Neural cell (in vitro differentiated cells): ENCODE data around the gene SMC5. TPM values are rescaled to one million over a fixed set of nuclear protein-coding genes. Genes with fewer than 3 reads are reported as not detected.

ENCODE experiments used
- H2AFZ ChIP-seq: fragments of 200-600, 300-800 bp; sonication (generic), shearing (Covaris generic); 2 replicates; pipeline ENCODE4 v1.6.0; 2014; ENCODE audit warnings: low read depth, mild to moderate bottlenecking, antibody characterized with exemption, low read length, moderate library complexity
- H3F3A ChIP-seq: fragments of 200-600 bp; shearing (Covaris generic); 2 replicates; pipeline ENCODE4 v1.6.1; 2016; ENCODE audit warnings: mild to moderate bottlenecking, moderate library complexity, mixed read lengths, antibody characterized with exemption, low read length; ENCODE audit not compliant: insufficient read depth, poor library complexity, severe bottlenecking
- H3K27ac ChIP-seq: fragments of 200-600, 300-800 bp; sonication (generic), shearing (Covaris generic); 2 replicates; pipeline ENCODE4 v1.5.1; 2014; ENCODE audit warnings: mild to moderate bottlenecking, low read length, moderate library complexity
- H3K27me3 ChIP-seq: fragments of 300-800, 200-600 bp; sonication (generic), shearing (Covaris generic); 2 replicates; pipeline ENCODE4 v1.6.0; 2014; ENCODE audit warnings: mild to moderate bottlenecking, low read depth, low read length, moderate library complexity; ENCODE audit not compliant: insufficient read depth
- H3K36me3 ChIP-seq: fragments of 300-800, 200-600 bp; sonication (generic), shearing (Covaris generic); 2 replicates; pipeline ENCODE4 v1.5.1; 2014; ENCODE audit warnings: mild to moderate bottlenecking, antibody characterized with exemption, low read length, moderate library complexity; ENCODE audit not compliant: insufficient read depth
- H3K4me2 ChIP-seq: fragments of 300-800, 200-600 bp; sonication (generic), shearing (Covaris generic); 2 replicates; pipeline ENCODE4 v1.6.0; 2014; ENCODE audit warnings: mild to moderate bottlenecking, low read length
- H3K4me3 ChIP-seq: fragments of 300-800, 200-600 bp; sonication (generic), shearing (Covaris generic); 2 replicates; pipeline ENCODE4 v1.5.1; 2014; ENCODE audit warnings: mild to moderate bottlenecking, low read length, moderate library complexity
- H3K79me2 ChIP-seq: fragments of 200-600 bp; shearing (Covaris generic); replicated peaks from 2 replicates; pipeline ENCODE4 v1.6.0; 2014; ENCODE audit warnings: mild to moderate bottlenecking, low read length, moderate library complexity; ENCODE audit not compliant: insufficient read depth
- H3K9ac ChIP-seq: fragments of 300-800, 200-600 bp; sonication (generic), shearing (Covaris generic); 2 replicates; pipeline ENCODE4 v1.6.1; 2016; ENCODE audit warnings: mild to moderate bottlenecking, low read length, mixed read lengths
- H3K9me2 ChIP-seq: fragments of 200-600 bp; shearing (Covaris generic); 2 replicates; pipeline ENCODE4 v1.6.1; 2016; ENCODE audit warnings: mild to moderate bottlenecking, low read length, mixed read lengths; ENCODE audit not compliant: insufficient read depth
- H3K9me3 ChIP-seq: fragments of 200-600, 300-800 bp; sonication (generic), shearing (Covaris generic); 2 replicates; pipeline ENCODE4 v1.6.1; 2016; ENCODE audit warnings: mild to moderate bottlenecking, mixed run types, low read length, moderate library complexity, mixed read lengths
- H4K20me1 ChIP-seq: fragments of 200-600 bp; shearing (Covaris generic); 2 replicates; pipeline ENCODE4 v1.6.1; 2016; ENCODE audit warnings: mild to moderate bottlenecking, mixed run types; ENCODE audit not compliant: insufficient read depth
- CTCF ChIP-seq: fragments of 450-650 bp; IDR thresholded peaks from 2 replicates; pipeline ENCODE4 v1.5.1; 2014; ENCODE audit warnings: antibody characterized with exemption, mild to moderate bottlenecking, moderate library complexity; ENCODE audit not compliant: poor library complexity, severe bottlenecking
- EP300 ChIP-seq: fragments of 450-650 bp; conservative IDR thresholded peaks from 2 replicates; pipeline ENCODE4 v1.6.1; 2014; ENCODE audit warnings: antibody characterized with exemption, mild to moderate bottlenecking, moderate library complexity; ENCODE audit not compliant: poor library complexity, severe bottlenecking
- EZH2 ChIP-seq: fragments of 200-600, 300-800 bp; shearing (Covaris generic), sonication (generic); IDR thresholded peaks from 2 replicates; pipeline ENCODE4 v1.6.1; 2014; ENCODE audit warnings: antibody characterized with exemption, low read length, borderline replicate concordance, mild to moderate bottlenecking; ENCODE audit not compliant: insufficient read depth, poor library complexity, severe bottlenecking
- MXI1 ChIP-seq: fragments of 450-650 bp; conservative IDR thresholded peaks from 2 replicates; pipeline ENCODE4 v1.6.1; 2014; ENCODE audit warnings: antibody characterized with exemption, mild to moderate bottlenecking; ENCODE audit not compliant: poor library complexity, severe bottlenecking
- POLR2AphosphoS5 ChIP-seq: IDR thresholded peaks from 2 replicates; pipeline ENCODE4 v1.6.1; 2012
- RAD21 ChIP-seq: fragments of 450-650 bp; conservative IDR thresholded peaks from 2 replicates; pipeline ENCODE4 v1.6.1; 2014; ENCODE audit warnings: antibody characterized with exemption, mild to moderate bottlenecking, moderate library complexity
- REST ChIP-seq: IDR thresholded peaks from 2 replicates; pipeline ENCODE4 v1.6.1; 2012; ENCODE audit warnings: borderline replicate concordance
- SMC3 ChIP-seq: fragments of 450-650 bp; conservative IDR thresholded peaks from 2 replicates; pipeline ENCODE4 v1.6.1; 2014; ENCODE audit warnings: antibody characterized with exemption, mild to moderate bottlenecking, moderate library complexity; ENCODE audit not compliant: poor library complexity
- TAF1 ChIP-seq: IDR thresholded peaks from 2 replicates; pipeline ENCODE4 v1.6.1; 2012; ENCODE audit warnings: low read depth
- polyA plus RNA-seq: library from polyadenylated mRNA; depleted of rRNA; stranded (reverse); fragments of >200 nt; gene quantifications from 2 replicates; pipeline ENCODE4 v1.2.3, GENCODE V29; 2014

Gene SMC5
- polyA plus RNA-seq, 1 donor from 2014 or later = 37.2 TPM

- no peaks in the 10 kb centered on the region for H3K9me3 ChIP-seq
- no peak for TF ChIP-seq POLR2AphosphoS5
- TF ChIP-seq MXI1 = no peak
- H3F3A ChIP-seq = no peaks in the 10 kb centered on the region
- no peak overlapping the region for H3K4me2 ChIP-seq
- no peaks in the 10 kb centered on the region for H3K36me3 ChIP-seq
- H3K27ac ChIP-seq = no peak overlapping the region
- H3K9ac ChIP-seq = no peak overlapping the region
- H3K4me3 ChIP-seq = no peak overlapping the region
- no peaks in the 10 kb centered on the region for H3K9me2 ChIP-seq
- no peaks in the 10 kb centered on the region for H4K20me1 ChIP-seq
- H3K27me3 ChIP-seq = no peaks in the 10 kb centered on the region
- peaks cover 13% of the 10 kb centered on the region for H3K79me2 ChIP-seq
- H2AFZ ChIP-seq = no peak overlapping the region
These were observed 19.5 kb downstream of the SMC5 start for GRCh38 chr9:70278305-70278704.

- TF ChIP-seq MXI1 = no peak
- no peak for TF ChIP-seq REST
- no peak for TF ChIP-seq SMC3
- TF ChIP-seq EP300 = no peak
- no peak for TF ChIP-seq POLR2AphosphoS5
- no peak for TF ChIP-seq CTCF
- no peak for TF ChIP-seq TAF1
- TF ChIP-seq EZH2 = no peak
- TF ChIP-seq RAD21 = no peak
- H3F3A ChIP-seq = no peaks in the 10 kb centered on the region
- no peak overlapping the region for H3K9ac ChIP-seq
- no peaks in the 10 kb centered on the region for H3K9me2 ChIP-seq
- H3K79me2 ChIP-seq = no peaks in the 10 kb centered on the region
- no peak overlapping the region for H3K4me3 ChIP-seq
- no peak overlapping the region for H3K4me2 ChIP-seq
- no peaks in the 10 kb centered on the region for H3K27me3 ChIP-seq
- no peak overlapping the region for H3K27ac ChIP-seq
- H3K9me3 ChIP-seq = no peaks in the 10 kb centered on the region
- H4K20me1 ChIP-seq = no peaks in the 10 kb centered on the region
- no peaks in the 10 kb centered on the region for H3K36me3 ChIP-seq
- H2AFZ ChIP-seq = no peak overlapping the region
These were observed 25.1 kb downstream of the SMC5 start for GRCh38 chr9:70283848-70284247.

- no peaks in the 10 kb centered on the region for H3F3A ChIP-seq
- H3K9me2 ChIP-seq = no peaks in the 10 kb centered on the region
- no peaks in the 10 kb centered on the region for H4K20me1 ChIP-seq
- H3K4me3 ChIP-seq = no peak overlapping the region
- TF ChIP-seq MXI1 (no peak), SMC3 (no peak), RAD21 (no peak), POLR2AphosphoS5 (no peak), CTCF (no peak), TAF1 (no peak), REST (no peak), EZH2 (no peak), EP300 (no peak)
- H3K9ac ChIP-seq = no peak overlapping the region
- H2AFZ ChIP-seq = no peak overlapping the region
- no peaks in the 10 kb centered on the region for H3K79me2 ChIP-seq
- H3K27ac ChIP-seq = no peak overlapping the region
- H3K4me2 ChIP-seq = no peak overlapping the region
- H3K36me3 ChIP-seq = no peaks in the 10 kb centered on the region
- no peaks in the 10 kb centered on the region for H3K27me3 ChIP-seq
- H3K9me3 ChIP-seq = no peaks in the 10 kb centered on the region
These were observed 26.5 kb downstream of the SMC5 start for GRCh38 chr9:70285246-70285645.
